ENCODE measurements around the gene GLB1L3. TPM values are rescaled to one million over a fixed set of nuclear protein-coding genes. Genes with fewer than 3 reads are reported as not detected.

GLB1L3 gene
- total RNA-seq, 1 donor from 2014 or later, result not detected

- intact Hi-C loops (cut with micrococcal nuclease), result no loop called here
- Histone ChIP-seq H3K9me3 (replicated peaks) (no peaks in the 10 kb centered on the region), H3K36me3 (peaks cover 26% of the 10 kb centered on the region), H3K27ac (replicated peaks) (no peak overlapping the region), H3K27me3 (ENCODE audit: low read depth) (peaks cover 24% of the 10 kb centered on the region), H3K4me3 (no peak overlapping the region), H3K4me1 (no peaks in the 10 kb centered on the region)
- TF ChIP-seq CTCF (IDR thresholded peaks at IDR 0.05; ENCODE audit: borderline replicate concordance), result no peak
- DNase-seq, result no peak
These were observed 9.7 kb upstream of the GLB1L3 start for GRCh38 chr11:134266440-134266839.

GRCh38 chr11:134266841-134267251 is 9.3 kb upstream of the GLB1L3 start:
- no peaks in the 10 kb centered on the region for H3K9me3 ChIP-seq (replicated peaks)
- H3K4me1 ChIP-seq, result no peaks in the 10 kb centered on the region
- H3K27me3 ChIP-seq (ENCODE audit: low read depth), result peaks cover 28% of the 10 kb centered on the region
- no peak for TF ChIP-seq CTCF (IDR thresholded peaks at IDR 0.05; ENCODE audit: borderline replicate concordance)
- no peak overlapping the region for H3K27ac ChIP-seq (replicated peaks)
- DNase-seq, result no peak
- peaks cover 22% of the 10 kb centered on the region for H3K36me3 ChIP-seq
- H3K4me3 ChIP-seq, result no peak overlapping the region
- intact Hi-C loops (cut with micrococcal nuclease), result no loop called here

GRCh38 chr11:134267461-134267860 is 8.7 kb upstream of the GLB1L3 start:
- H3K9me3 ChIP-seq (replicated peaks), result no peaks in the 10 kb centered on the region
- no peak overlapping the region for H3K4me3 ChIP-seq
- H3K27me3 ChIP-seq (ENCODE audit: low read depth), result peaks cover 34% of the 10 kb centered on the region
- intact Hi-C loops (cut with micrococcal nuclease), result no loop called here
- no peak overlapping the region for H3K27ac ChIP-seq (replicated peaks)
- TF ChIP-seq CTCF (IDR thresholded peaks at IDR 0.05; ENCODE audit: borderline replicate concordance), result no peak
- H3K36me3 ChIP-seq, result peaks cover 17% of the 10 kb centered on the region
- DNase-seq, result no peak
- no peaks in the 10 kb centered on the region for H3K4me1 ChIP-seq

GRCh38 chr11:134267966-134268365 is 8.2 kb upstream of the GLB1L3 start:
- H3K4me1 ChIP-seq, result no peaks in the 10 kb centered on the region
- peaks cover 12% of the 10 kb centered on the region for H3K36me3 ChIP-seq
- H3K27ac ChIP-seq (replicated peaks), result no peak overlapping the region
- no peak for DNase-seq
- H3K4me3 ChIP-seq, result no peak overlapping the region
- H3K9me3 ChIP-seq (replicated peaks), result no peaks in the 10 kb centered on the region
- TF ChIP-seq CTCF (IDR thresholded peaks at IDR 0.05; ENCODE audit: borderline replicate concordance), result no peak
- intact Hi-C loops (cut with micrococcal nuclease), result no loop called here
- peaks cover 39% of the 10 kb centered on the region for H3K27me3 ChIP-seq (ENCODE audit: low read depth)

- Histone ChIP-seq H3K4me1 (peaks cover 2% of the 10 kb centered on the region), H3K27ac (replicated peaks) (no peak overlapping the region), H3K9me3 (replicated peaks) (no peaks in the 10 kb centered on the region), H3K36me3 (no peaks in the 10 kb centered on the region), H3K4me3 (no peak overlapping the region), H3K27me3 (ENCODE audit: low read depth) (peaks cover 62% of the 10 kb centered on the region)
- no peak for DNase-seq
- intact Hi-C loops (cut with micrococcal nuclease), result no loop called here
- no peak for TF ChIP-seq CTCF (IDR thresholded peaks at IDR 0.05; ENCODE audit: borderline replicate concordance)
These were observed 5.9 kb upstream of the GLB1L3 start for GRCh38 chr11:134270250-134270714.

Measured in left ventricle myocardium inferior (tissue), 1 donor.